Liver (tissue), 9 donors: Measurements from ENCODE around the gene ERVFRD-1. TPM values are rescaled to one million over a fixed set of nuclear protein-coding genes. Genes with fewer than 3 reads are reported as not detected.

Source experiments
- DNase-seq: peaks from one replicate; pipeline ENCODE4 v3.0.0-alpha.2; 2017; ENCODE audit warnings: low spot score
- H3K27ac ChIP-seq, 2 donors: one replicate each; pipeline ENCODE4 v1.7.0; 2013; ENCODE audit warnings: inconsistent platforms in 2 of 2, low read length in 2 of 2, control low read depth in 1 of 2, low read depth in 1 of 2, mild to moderate bottlenecking in 1 of 2
- H3K27me3 ChIP-seq, 4 donors: one replicate each; pipeline versions ENCODE4 v1.6.1 to v1.7.0; 2013; ENCODE audit warnings: low read length in 3 of 4, inconsistent platforms in 1 of 4, mild to moderate bottlenecking in 1 of 4, moderate library complexity in 1 of 4; ENCODE audit not compliant: control insufficient read depth in 4 of 4, insufficient read depth in 4 of 4
- H3K36me3 ChIP-seq, 4 donors: one replicate each; pipeline versions ENCODE4 v1.6.1 to v1.7.0; 2013; ENCODE audit warnings: low read length in 3 of 4, mild to moderate bottlenecking in 3 of 4, low read depth in 1 of 4, moderate library complexity in 1 of 4; ENCODE audit not compliant: control insufficient read depth in 4 of 4, insufficient read depth in 3 of 4
- H3K4me1 ChIP-seq, 4 donors: one replicate each; pipeline versions ENCODE4 v1.6.1 to v1.7.0; 2013; ENCODE audit warnings: low read length in 3 of 4, mild to moderate bottlenecking in 3 of 4, moderate library complexity in 1 of 4; ENCODE audit not compliant: control insufficient read depth in 4 of 4, insufficient read depth in 4 of 4
- H3K4me3 ChIP-seq, 3 donors: one replicate each; pipeline versions ENCODE4 v1.6.1 to v1.7.0; 2013; ENCODE audit warnings: low read length in 3 of 3, control low read depth in 1 of 3, low read depth in 1 of 3, mild to moderate bottlenecking in 1 of 3
- H3K9ac ChIP-seq, 2 donors: one replicate each; pipeline ENCODE4 v1.7.0; 2013; ENCODE audit warnings: low read length in 2 of 2, mild to moderate bottlenecking in 2 of 2, moderate library complexity in 2 of 2, control low read depth in 1 of 2, low read depth in 1 of 2
- H3K9me3 ChIP-seq, 4 donors: one replicate each; pipeline versions ENCODE4 v1.6.1 to v1.7.0; 2013; ENCODE audit warnings: low read length in 3 of 4; ENCODE audit not compliant: control insufficient read depth in 4 of 4
- ATF3 ChIP-seq: IDR thresholded peaks from 2 replicates; pipeline ENCODE4 v1.6.1; 2016; ENCODE audit warnings: antibody characterized with exemption
- CTCF ChIP-seq: fragments of 150-350 bp; IDR thresholded peaks from 2 replicates; pipeline ENCODE4 v1.5.1; 2017; ENCODE audit warnings: improper control_type of control experiment, low read depth, low read length; ENCODE audit not compliant: missing input control
- EGR1 ChIP-seq, 2 donors: IDR thresholded peaks; 2 replicates each; pipeline ENCODE4 v1.6.1; 2016 to 2018; ENCODE audit warnings: antibody characterized with exemption in 2 of 2, low read depth in 2 of 2
- FOXA1 ChIP-seq: IDR thresholded peaks from 2 replicates; pipeline ENCODE4 v1.6.1; 2016; ENCODE audit warnings: antibody characterized with exemption
- FOXA2 ChIP-seq: IDR thresholded peaks from 2 replicates; pipeline ENCODE4 v1.6.1; 2016; ENCODE audit warnings: antibody characterized with exemption
- GABPA ChIP-seq, 2 donors: IDR thresholded peaks in 1 of 2; conservative IDR thresholded peaks in 1 of 2; 2 replicates each; pipeline ENCODE4 v1.6.1; 2016; ENCODE audit warnings: antibody characterized with exemption in 2 of 2, mild to moderate bottlenecking in 1 of 2, moderate library complexity in 1 of 2
- HNF4A ChIP-seq, 2 donors: conservative IDR thresholded peaks; 2 replicates each; pipeline ENCODE4 v1.6.1; 2016; ENCODE audit warnings: antibody characterized with exemption in 2 of 2, mild to moderate bottlenecking in 2 of 2
- HNF4G ChIP-seq: IDR thresholded peaks from 2 replicates; pipeline ENCODE4 v1.6.1; 2016; ENCODE audit warnings: antibody characterized with exemption
- JUND ChIP-seq, 2 donors: IDR thresholded peaks; 2 replicates each; pipeline ENCODE4 v1.6.1; 2016; ENCODE audit warnings: antibody characterized with exemption in 2 of 2
- MAX ChIP-seq: IDR thresholded peaks from 2 replicates; pipeline ENCODE4 v1.6.1; 2016; ENCODE audit warnings: antibody characterized with exemption
- NR2F2 ChIP-seq: IDR thresholded peaks from 2 replicates; pipeline ENCODE4 v1.6.1; 2016; ENCODE audit warnings: antibody characterized with exemption
- RAD21 ChIP-seq, 2 donors: IDR thresholded peaks; 2 replicates each; pipeline ENCODE4 v1.6.1; 2016; ENCODE audit warnings: antibody characterized with exemption in 2 of 2, mild to moderate bottlenecking in 2 of 2
- REST ChIP-seq: IDR thresholded peaks from 2 replicates; pipeline ENCODE4 v1.6.1; 2016; ENCODE audit warnings: antibody characterized with exemption, mild to moderate bottlenecking
- RXRA ChIP-seq, 2 donors: IDR thresholded peaks; 2 replicates each; pipeline ENCODE4 v1.6.1; 2017 to 2018; ENCODE audit warnings: antibody characterized with exemption in 2 of 2, mild to moderate bottlenecking in 1 of 2
- SP1 ChIP-seq: IDR thresholded peaks from 2 replicates; pipeline ENCODE4 v1.6.1; 2018; ENCODE audit warnings: antibody characterized with exemption, mild to moderate bottlenecking
- TAF1 ChIP-seq: conservative IDR thresholded peaks from 2 replicates; pipeline ENCODE4 v1.6.1; 2016; ENCODE audit warnings: antibody characterized with exemption, mild to moderate bottlenecking
- WGBS: extraction: QIAGEN DNeasy Blood & Tissue Kit; methylation state at CpG from one replicate; pipeline ENCODE4 v1.1.7; 2013; 5-methylcytosine and 5-hydroxymethylcytosine counted together
- polyA plus RNA-seq, 2 donors: library from polyadenylated mRNA; stranded (reverse) in 1 of 2; unstranded in 1 of 2; fragments of 200-250 nt in 1 of 2; fragments of >200 nt in 1 of 2; fragmentation: Nextera tagmentation in 1 of 2; extraction: Ambion mirVana in 1 of 2; gene quantifications; one replicate each; pipeline versions ENCODE4 v1.2.1 to v1.2.3, GENCODE V29; 2013 to 2015
- total RNA-seq, 2 donors: library from RNA; depleted of rRNA; stranded (reverse); fragments of >200 nt; gene quantifications; one replicate each; pipeline ENCODE4 v1.2.3, GENCODE V29; 2014
- donor health status: healthy.
- donor health status: healthy.
- donor health status: healthy.
- donor health status: healthy.
- donor health status: healthy.

Gene ERVFRD-1
- total RNA-seq (under 1 TPM in 1 of 2 donors, not detected in 1; 0.14 TPM), polyA plus RNA-seq (under 1 TPM; 0.07 to 0.28 TPM)

GRCh38 chr6:11110921-11111768 lies at the start of gene ERVFRD-1:
Gene ERVFRD-1, minus strand, starts transcription at chr6:11111725. Its CDS starts 6,415 bp downstream, at chr6:11105310.
- 81% methylated on average over 16 of the region's 16 CpGs for WGBS
- TF ChIP-seq EGR1 (IDR thresholded peaks at IDR 0.05; ENCODE audit: low read depth in 2 of 2) (no peak), FOXA1 (no peak)
- Histone ChIP-seq H3K9ac (no peak within 1 kb of the TSS), H3K4me1 (peaks cover 0 to 5% (median 0%) of the 10 kb centered on the region in 4 donors), H3K9me3 (no peaks in the 10 kb centered on the region), H3K27me3 (no peaks in the 10 kb centered on the region), H3K4me3 (no peak within 1 kb of the TSS), H3K36me3 (no peaks in the 10 kb centered on the region), H3K27ac (no peak within 1 kb of the TSS)
- no peak for DNase-seq

GRCh38 chr6:11160199-11160598 lies 48.7 kb upstream of the ERVFRD-1 start:
- Histone ChIP-seq H3K9ac (no peak overlapping the region), H3K36me3 (no peaks in the 10 kb centered on the region), H3K27me3 (no peaks in the 10 kb centered on the region), H3K9me3 (no peaks in the 10 kb centered on the region), H3K27ac (no peak overlapping the region), H3K4me1 (no peaks in the 10 kb centered on the region), H3K4me3 (no peak overlapping the region)
- WGBS: 72% methylated on average over 1 of the region's 1 CpG
- no peak for DNase-seq
- TF ChIP-seq FOXA2: no peak
- no peak for TF ChIP-seq FOXA1
- TF ChIP-seq ATF3: no peak
- no peak for TF ChIP-seq HNF4A (conservative IDR thresholded peaks at IDR 0.05)
- no peak for TF ChIP-seq TAF1
- no peak for TF ChIP-seq RAD21 (IDR thresholded peaks at IDR 0.05)
- no peak for TF ChIP-seq CTCF
- TF ChIP-seq EGR1 (IDR thresholded peaks at IDR 0.05; ENCODE audit: low read depth in 2 of 2): no peak
- TF ChIP-seq GABPA (IDR thresholded peaks at IDR 0.05 in 1 of 2, conservative IDR thresholded peaks at IDR 0.05 in 1 of 2): no peak
- TF ChIP-seq MAX: no peak
- TF ChIP-seq RXRA (IDR thresholded peaks at IDR 0.05): no peak
- TF ChIP-seq JUND (IDR thresholded peaks at IDR 0.05): no peak
- TF ChIP-seq REST: no peak
- no peak for TF ChIP-seq HNF4G
- no peak for TF ChIP-seq SP1
- TF ChIP-seq NR2F2: no peak
